Activated CD4-positive, alpha-beta memory T cell treated with anti-CD3 and anti-CD28 coated beads, Interleukin-2, amount 10 ng/mL, durations not matched to agents 7 days and 5 days (primary cell): ENCODE results near the gene TYMS. TPM values are rescaled to one million over a fixed set of nuclear protein-coding genes. Genes with fewer than 3 reads are reported as not detected.

Experiments used
- CTCF ChIA-PET: fragments of 350-600 bp; sonication (Branson Sonifier 250); formaldehyde crosslinking; loops from one replicate; lab custom pipeline; 2021; ENCODE audit warnings: antibody characterized with exemption, inconsistent platforms; lab: Charles Lee
- POLR2A ChIA-PET: fragments of 350-600 bp; sonication (Branson Sonifier 250); formaldehyde crosslinking; loops from one replicate; lab custom pipeline; 2021; ENCODE audit warnings: antibody characterized with exemption; lab: Charles Lee
- DNase-seq: peaks from one replicate; pipeline ENCODE4 v3.0.0-alpha.2; 2020
- H3K27ac Mint-ChIP-seq: one replicate; pipeline ENCODE4 v1.8.0; 2021; ENCODE audit warnings: mild to moderate bottlenecking, mixed read lengths
- H3K27me3 Mint-ChIP-seq: one replicate; pipeline ENCODE4 v1.8.0; 2021; ENCODE audit warnings: mixed read lengths
- H3K36me3 Mint-ChIP-seq: one replicate; pipeline ENCODE4 v1.8.0; 2021; ENCODE audit warnings: low read depth, mixed read lengths
- H3K4me1 Mint-ChIP-seq: one replicate; pipeline ENCODE4 v1.8.0; 2021; ENCODE audit warnings: mixed read lengths
- H3K4me3 Mint-ChIP-seq: one replicate; pipeline ENCODE4 v1.8.0; 2021; ENCODE audit warnings: mild to moderate bottlenecking, mixed read lengths
- H3K9me3 Mint-ChIP-seq: one replicate; pipeline ENCODE4 v1.8.0; 2021; ENCODE audit warnings: mixed read lengths
- total RNA-seq, 2 experiments: library from RNA; stranded (reverse); gene quantifications; one replicate each; pipeline ENCODE4 v1.2.3, GENCODE V29; 2021

The TYMS gene
- total RNA-seq, 2 experiments from 2014 or later, result 279 to 288 TPM

DNA sequence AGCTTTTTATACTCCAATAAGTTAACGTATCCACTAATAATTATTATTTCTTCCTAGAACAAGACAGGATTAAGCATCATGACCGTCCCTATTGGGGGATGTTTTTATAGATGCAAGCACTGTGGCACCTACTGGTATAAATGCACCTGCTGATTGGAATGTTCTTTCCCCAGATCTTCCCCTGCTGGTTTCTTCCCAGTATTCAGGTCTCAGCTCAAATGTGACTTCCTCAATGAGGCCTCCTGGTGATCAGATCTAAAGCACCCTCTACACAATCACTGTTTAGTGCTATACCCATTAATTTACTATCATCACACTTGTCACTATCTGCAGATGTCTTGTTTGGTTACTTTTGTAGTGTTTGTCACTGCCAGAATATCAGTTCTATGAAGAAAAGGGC lies 3.9 kb upstream of the TYMS start:
- ChIA-PET CTCF (interaction anchor here (1.3 kb wide), 1 partner anchor 179 kb away, joined by 3 read pairs; no protein-coding TSS in a partner anchor), POLR2A (interaction anchor here (1.7 kb wide), 1 partner anchor 386 kb away, joined by 5 read pairs; the partner anchor contains the start of gene THOC1)
- Mint-ChIP-seq H3K4me3 (no peak overlapping the region), H3K9me3 (no peaks in the 10 kb centered on the region), H3K27me3 (no peaks in the 10 kb centered on the region), H3K4me1 (peaks cover 26% of the 10 kb centered on the region), H3K27ac (no peak overlapping the region), H3K36me3 (peaks cover 13% of the 10 kb centered on the region)
- no peak for DNase-seq

DNA sequence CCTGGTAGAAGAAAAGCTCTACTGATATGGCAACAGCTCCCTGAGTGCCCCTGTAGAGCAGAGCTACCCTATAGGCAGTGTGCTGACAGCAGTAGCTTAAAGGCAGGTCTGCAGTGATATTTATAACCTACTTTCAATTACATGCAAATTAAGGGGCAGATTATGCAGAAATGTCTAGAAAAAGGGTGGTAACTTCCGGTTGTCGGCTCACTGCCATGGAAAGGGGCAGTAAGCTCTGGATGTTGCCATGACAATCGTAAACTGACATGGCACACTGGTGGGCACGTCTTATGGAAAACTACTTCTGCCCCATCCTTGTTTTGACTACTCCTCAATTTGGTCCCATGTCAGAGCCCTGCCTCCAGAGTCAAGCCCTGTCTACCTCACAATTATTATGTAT lies 2.9 kb upstream of the TYMS start:
- no peak for DNase-seq
- ChIA-PET POLR2A (interaction anchor here (0.9 to 1.7 kb wide), 4 partner anchors 10 to 387 kb away, joined by 3 to 6 read pairs (median 4); partner anchors contain the start of gene THOC1), CTCF (interaction anchor here (0.9 to 1.3 kb wide), 4 partner anchors 12 to 178 kb away, joined by 3 to 4 read pairs (median 3); no protein-coding TSS in a partner anchor)
- Mint-ChIP-seq H3K27me3 (no peaks in the 10 kb centered on the region), H3K4me3 (no peak overlapping the region), H3K27ac (no peak overlapping the region), H3K9me3 (no peaks in the 10 kb centered on the region), H3K36me3 (peaks cover 24% of the 10 kb centered on the region), H3K4me1 (peaks cover 36% of the 10 kb centered on the region)

- no peaks in the 10 kb centered on the region for H3K27me3 Mint-ChIP-seq
- H3K27ac Mint-ChIP-seq, result peak overlapping the region; percentile 31
- H3K9me3 Mint-ChIP-seq, result peaks cover 3% of the 10 kb centered on the region
- no peak for DNase-seq
- H3K4me1 Mint-ChIP-seq, result peaks cover 41% of the 10 kb centered on the region
- ChIA-PET POLR2A (no interaction called here), CTCF (interaction anchor here (0.7 to 1.3 kb wide), 5 partner anchors 13 to 60 kb away, joined by 3 to 4 read pairs (median 3); no protein-coding TSS in a partner anchor)
- H3K36me3 Mint-ChIP-seq, result peaks cover 32% of the 10 kb centered on the region
- H3K4me3 Mint-ChIP-seq, result peak overlapping the region; percentile 64
Measured at GRCh38 chr18:655445-655844, 2.0 kb upstream of the TYMS start.

GRCh38 chr18:658001-658946 lies 821 bp downstream of the TYMS start:
- peaks cover 55% of the 10 kb centered on the region for H3K36me3 Mint-ChIP-seq
- peaks cover 6% of the 10 kb centered on the region for H3K9me3 Mint-ChIP-seq
- peak; percentile 85 for DNase-seq
- peak overlapping the region; percentile 89 for H3K27ac Mint-ChIP-seq
- H3K27me3 Mint-ChIP-seq, result no peaks in the 10 kb centered on the region
- POLR2A ChIA-PET, result interaction anchor here (0.7 to 5.5 kb wide), 31 partner anchors 8 to 1913 kb away, joined by 3 to 144 read pairs (median 4); partner anchors contain the start of genes CLUL1, ENOSF1, METTL4 and NDC80
- CTCF ChIA-PET, result interaction anchor here (0.8 to 3.3 kb wide), 11 partner anchors 8 to 181 kb away, joined by 3 to 16 read pairs (median 3); partner anchors contain the start of gene ENOSF1
- H3K4me3 Mint-ChIP-seq, result peak overlapping the region; percentile 97
- H3K4me1 Mint-ChIP-seq, result peaks cover 48% of the 10 kb centered on the region

DNA sequence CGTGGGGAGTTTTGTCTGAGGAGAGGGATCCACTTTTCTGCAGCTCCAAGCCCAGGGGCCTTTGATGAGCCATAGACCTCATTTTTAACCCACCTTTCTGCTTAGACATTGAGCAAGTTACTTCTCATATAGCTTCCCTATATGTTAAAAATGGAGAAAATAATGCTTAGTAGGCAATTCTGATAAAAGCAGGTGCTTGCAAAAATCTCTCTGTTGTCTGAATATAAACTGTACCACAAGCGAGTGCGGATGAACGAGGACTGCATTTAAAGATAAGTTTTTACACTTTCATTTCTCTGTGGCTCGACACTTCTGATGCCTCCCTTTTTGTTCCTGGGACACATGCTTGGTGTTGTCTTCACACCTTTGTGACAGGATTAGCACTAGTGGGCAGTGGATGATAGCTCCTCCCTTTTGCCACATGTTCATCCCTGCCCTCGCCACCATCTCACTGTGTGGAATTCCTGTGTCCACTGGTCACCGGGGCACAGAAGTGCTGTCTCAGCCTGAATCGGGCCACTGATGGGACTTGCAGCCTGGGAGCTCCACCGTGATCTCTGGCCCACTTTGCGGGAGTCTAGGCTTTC lies 1.6 kb downstream of the TYMS start:
- H3K27me3 Mint-ChIP-seq, result no peaks in the 10 kb centered on the region
- H3K4me3 Mint-ChIP-seq, result peak overlapping the region; percentile 97
- DNase-seq, result no peak
- H3K9me3 Mint-ChIP-seq, result peaks cover 6% of the 10 kb centered on the region
- peaks cover 56% of the 10 kb centered on the region for H3K36me3 Mint-ChIP-seq
- H3K27ac Mint-ChIP-seq, result peak overlapping the region; percentile 89
- ChIA-PET POLR2A (interaction anchor here (0.8 to 5.5 kb wide), 18 partner anchors 9 to 391 kb away, joined by 3 to 144 read pairs (median 12); partner anchors contain the start of genes CLUL1, ENOSF1, THOC1 and YES1), CTCF (interaction anchor here (0.9 to 3.3 kb wide), 9 partner anchors 23 to 180 kb away, joined by 3 to 16 read pairs (median 3); partner anchors contain the start of gene ENOSF1)
- H3K4me1 Mint-ChIP-seq, result peaks cover 44% of the 10 kb centered on the region

DNA sequence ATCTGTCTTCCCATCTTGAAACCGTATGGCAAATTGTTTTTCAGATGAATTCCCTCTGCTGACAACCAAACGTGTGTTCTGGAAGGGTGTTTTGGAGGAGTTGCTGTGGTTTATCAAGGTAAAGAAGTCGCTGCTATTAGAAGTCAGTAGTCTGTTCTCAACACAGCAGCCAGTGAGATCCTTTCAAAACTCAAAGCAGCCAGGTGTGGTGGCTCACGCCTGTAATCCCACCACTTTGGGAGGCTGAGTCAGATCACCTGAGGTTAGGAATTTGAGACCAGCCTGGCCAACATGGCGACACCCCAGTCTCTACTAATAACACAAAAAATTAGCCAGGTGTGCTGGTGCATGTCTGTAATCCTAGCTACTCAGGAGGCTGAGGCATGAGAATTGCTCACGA lies 2.1 kb downstream of the TYMS start:
- H3K36me3 Mint-ChIP-seq, result peaks cover 58% of the 10 kb centered on the region
- no peak for DNase-seq
- POLR2A ChIA-PET, result interaction anchor here (1.0 to 5.5 kb wide), 8 partner anchors 11 to 392 kb away, joined by 3 to 144 read pairs (median 16); partner anchors contain the start of genes ENOSF1 and THOC1

DNA sequence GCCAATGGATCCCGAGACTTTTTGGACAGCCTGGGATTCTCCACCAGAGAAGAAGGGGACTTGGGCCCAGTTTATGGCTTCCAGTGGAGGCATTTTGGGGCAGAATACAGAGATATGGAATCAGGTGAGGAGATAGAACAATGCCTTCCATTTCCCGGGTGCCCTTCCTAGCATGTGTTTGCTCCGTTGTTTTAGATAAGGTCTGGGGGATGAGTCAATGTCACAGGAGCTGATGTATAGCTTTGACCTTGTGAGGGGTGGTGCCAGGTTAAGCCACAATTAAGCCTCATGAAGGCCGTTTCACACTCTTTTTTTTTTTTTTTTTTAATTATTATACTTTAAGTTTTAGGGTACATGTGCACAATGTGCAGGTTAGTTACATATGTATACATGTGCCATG lies 4.7 kb downstream of the TYMS start:
- no peak for DNase-seq
- Mint-ChIP-seq H3K9me3 (peaks cover 6% of the 10 kb centered on the region), H3K27ac (no peak overlapping the region), H3K4me3 (no peak overlapping the region), H3K36me3 (peaks cover 65% of the 10 kb centered on the region), H3K4me1 (peaks cover 40% of the 10 kb centered on the region), H3K27me3 (no peaks in the 10 kb centered on the region)
- ChIA-PET CTCF (interaction anchor here (1.4 kb wide), 1 partner anchor 168 kb away, joined by 3 read pairs; no protein-coding TSS in a partner anchor), POLR2A (interaction anchor here (0.9 to 5.5 kb wide), 3 partner anchors 9 to 151 kb away, joined by 3 to 144 read pairs (median 9); no protein-coding TSS in a partner anchor)

More for the DNA sequence above, 2.1 kb downstream of the TYMS start:
- H3K27ac Mint-ChIP-seq, result peak overlapping the region; percentile 89
- no peaks in the 10 kb centered on the region for H3K27me3 Mint-ChIP-seq
- peak overlapping the region; percentile 97 for H3K4me3 Mint-ChIP-seq
- CTCF ChIA-PET, result interaction anchor here (1.1 to 3.3 kb wide), 3 partner anchors 23 to 171 kb away, joined by 3 to 16 read pairs (median 12); no protein-coding TSS in a partner anchor
- peaks cover 6% of the 10 kb centered on the region for H3K9me3 Mint-ChIP-seq
- peaks cover 44% of the 10 kb centered on the region for H3K4me1 Mint-ChIP-seq

DNA sequence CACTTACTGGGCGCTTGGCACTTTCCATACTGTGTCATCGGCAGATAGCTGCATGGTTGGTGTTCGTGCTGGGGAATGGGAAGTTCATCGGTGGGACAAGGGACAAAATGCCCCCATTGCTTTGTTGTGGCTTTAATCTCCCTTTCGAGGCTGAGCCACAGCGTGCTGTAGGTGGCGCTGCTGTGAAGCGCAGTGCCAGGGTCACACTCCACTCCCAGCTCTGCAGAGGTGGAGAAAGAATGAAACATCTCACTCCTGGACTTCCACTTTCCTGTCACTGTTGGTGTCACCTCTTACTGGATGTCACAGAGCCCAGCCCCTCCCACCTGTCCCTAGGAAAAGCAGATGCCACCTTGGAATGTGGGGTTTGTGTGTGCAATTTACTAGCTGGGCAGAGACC lies 8.7 kb downstream of the TYMS start:
- ChIA-PET CTCF (interaction anchor here (0.6 to 1.2 kb wide), 5 partner anchors 8 to 145 kb away, joined by 3 read pairs; no protein-coding TSS in a partner anchor), POLR2A (interaction anchor here (1.3 kb wide), 1 partner anchor 9 kb away, joined by 4 read pairs; the partner anchor contains the start of gene TYMS)
- Mint-ChIP-seq H3K4me3 (no peak overlapping the region), H3K27me3 (no peaks in the 10 kb centered on the region), H3K36me3 (peaks cover 71% of the 10 kb centered on the region), H3K9me3 (peaks cover 4% of the 10 kb centered on the region), H3K4me1 (peaks cover 30% of the 10 kb centered on the region), H3K27ac (peak overlapping the region; percentile 61)
- no peak for DNase-seq

- peaks cover 4% of the 10 kb centered on the region for H3K9me3 Mint-ChIP-seq
- no peak for DNase-seq
- H3K36me3 Mint-ChIP-seq, result peaks cover 70% of the 10 kb centered on the region
- ChIA-PET POLR2A (interaction anchor here (1.3 kb wide), 1 partner anchor 9 kb away, joined by 4 read pairs; the partner anchor contains the start of gene TYMS), CTCF (interaction anchor here (0.6 to 1.2 kb wide), 5 partner anchors 9 to 145 kb away, joined by 3 read pairs; no protein-coding TSS in a partner anchor)
- peaks cover 27% of the 10 kb centered on the region for H3K4me1 Mint-ChIP-seq
- no peaks in the 10 kb centered on the region for H3K27me3 Mint-ChIP-seq
- no peak overlapping the region for H3K4me3 Mint-ChIP-seq
- peak overlapping the region; percentile 23 for H3K27ac Mint-ChIP-seq
Measured at GRCh38 chr18:666628-667027, 9.2 kb downstream of the TYMS start.

DNA sequence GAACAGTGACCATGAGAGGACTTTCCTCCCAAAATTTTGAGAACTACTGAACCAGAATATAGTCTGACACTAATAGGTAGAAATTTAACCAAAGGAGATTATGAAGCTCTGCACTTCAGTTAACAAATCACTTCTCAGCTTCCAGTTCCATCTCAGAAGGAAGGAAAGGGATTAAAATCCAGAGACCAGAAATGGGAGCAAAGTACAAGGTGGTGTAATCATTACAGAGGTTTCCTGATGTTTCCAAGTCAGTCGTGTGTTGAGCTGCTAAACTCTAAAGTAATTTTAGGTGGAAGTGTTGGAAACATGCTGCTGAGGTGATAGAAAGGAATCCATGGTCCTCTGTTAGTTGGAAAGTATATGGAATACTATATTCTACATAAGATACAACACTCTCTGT lies 10.8 kb downstream of the TYMS start:
- peaks cover 20% of the 10 kb centered on the region for H3K4me1 Mint-ChIP-seq
- no peak overlapping the region for H3K4me3 Mint-ChIP-seq
- no peak for DNase-seq
- no peaks in the 10 kb centered on the region for H3K9me3 Mint-ChIP-seq
- peaks cover 72% of the 10 kb centered on the region for H3K36me3 Mint-ChIP-seq
- ChIA-PET CTCF (no interaction called here), POLR2A (interaction anchor here (1.0 to 1.8 kb wide), 3 partner anchors 9 to 13 kb away, joined by 3 to 12 read pairs (median 4); partner anchors contain the start of gene TYMS)
- H3K27ac Mint-ChIP-seq, result no peak overlapping the region
- H3K27me3 Mint-ChIP-seq, result no peaks in the 10 kb centered on the region

DNA sequence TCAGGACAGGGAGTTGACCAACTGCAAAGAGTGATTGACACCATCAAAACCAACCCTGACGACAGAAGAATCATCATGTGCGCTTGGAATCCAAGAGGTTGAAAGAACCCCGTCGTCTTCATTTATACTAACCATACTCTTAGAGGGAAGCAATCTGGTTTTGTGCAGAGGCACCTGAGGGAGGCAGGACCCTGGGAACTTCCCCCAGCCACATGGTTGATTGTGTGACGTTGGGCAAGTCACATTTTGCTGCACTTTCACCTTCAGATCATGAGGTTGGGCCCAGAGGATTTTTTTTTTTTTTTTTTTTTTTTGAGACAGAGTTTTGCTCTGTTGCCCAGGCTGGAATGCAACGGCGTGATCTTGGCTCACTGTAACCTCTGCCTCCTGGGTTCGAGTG lies 11.6 kb downstream of the TYMS start:
- POLR2A ChIA-PET, result interaction anchor here (1.0 to 1.8 kb wide), 2 partner anchors 11 to 12 kb away, joined by 3 to 12 read pairs; partner anchors contain the start of gene TYMS
- H3K27me3 Mint-ChIP-seq, result no peaks in the 10 kb centered on the region
- no peak for DNase-seq
- peaks cover 20% of the 10 kb centered on the region for H3K4me1 Mint-ChIP-seq
- peaks cover 70% of the 10 kb centered on the region for H3K36me3 Mint-ChIP-seq
- H3K27ac Mint-ChIP-seq, result no peak overlapping the region
- no peaks in the 10 kb centered on the region for H3K9me3 Mint-ChIP-seq
- CTCF ChIA-PET, result no interaction called here
- H3K4me3 Mint-ChIP-seq, result no peak overlapping the region
